Measurements from ENCODE around the gene EDC4. TPM values are rescaled to one million over a fixed set of nuclear protein-coding genes. Genes with fewer than 3 reads are reported as not detected.

EDC4 gene
- total RNA-seq, 1 experiment from 2014 or later, result 100 TPM

GRCh38 chr16:67901734-67902133 is 28.9 kb downstream of the EDC4 start:
- intact Hi-C loops (cut with micrococcal nuclease), result no loop called here
- no peaks in the 10 kb centered on the region for H4K20me1 ChIP-seq (ENCODE audit: insufficient read depth)
- H3K79me2 ChIP-seq (ENCODE audit: insufficient read depth, low read length), result peaks cover 15% of the 10 kb centered on the region
- no peak overlapping the region for H2AFZ ChIP-seq (ENCODE audit: low read depth, low read length, poor library complexity, severe bottlenecking)
- H3K27me3 ChIP-seq (ENCODE audit: insufficient read depth, low read length), result no peaks in the 10 kb centered on the region
- BruUV-seq (replicated peaks), result no TSS peak
- ChIA-PET POLR2A (no interaction called here), CTCF (no interaction called here), RAD21 (ENCODE audit: low non-redundant PET in 1 of 2, low total read pairs in 2 of 2, uncharacterized antibody in 2 of 2, unreplicated experiment in 2 of 2) (no interaction called here)
- no peak overlapping the region for H3K27ac ChIP-seq (ENCODE audit: low read depth, low read length)
- no peaks in the 10 kb centered on the region for H3K9me2 ChIP-seq (ENCODE audit: insufficient read depth)
- no peaks in the 10 kb centered on the region for H3K4me1 ChIP-seq (ENCODE audit: control insufficient read depth in 1 of 2, insufficient read depth in 2 of 2, low read length in 2 of 2)
- H3K9ac ChIP-seq (ENCODE audit: low read length), result no peak overlapping the region
- DNase-seq (ENCODE audit: low read depth, low spot score) (no peak), ATAC-seq (no peak)
- H3K4me2 ChIP-seq (ENCODE audit: low read length), result no peak overlapping the region
- H3K36me3 ChIP-seq (ENCODE audit: control insufficient read depth in 1 of 2, insufficient read depth in 2 of 2, low read length in 2 of 2), result no peaks in the 10 kb centered on the region; a peak in 1 of 4 replicates
- TF ChIP-seq TCF7L2 (IDR thresholded peaks at IDR 0.05; ENCODE audit: borderline replicate concordance, extremely low read depth, insufficient read depth, insufficient read length), result no peak
- no peak for TF ChIP-seq ZNF274 (IDR thresholded peaks at IDR 0.05; ENCODE audit: low read depth, low read length)
- TF ChIP-seq CEBPB (IDR thresholded peaks at IDR 0.05; ENCODE audit: low read depth), result no peak
- no peak for TF ChIP-seq RAD21 (IDR thresholded peaks at IDR 0.05; ENCODE audit: low read depth)
- TF ChIP-seq CBX3 (IDR thresholded peaks at IDR 0.05; ENCODE audit: low read depth), result no peak
- no peak for TF ChIP-seq EGR1 (IDR thresholded peaks at IDR 0.05; ENCODE audit: low read depth)
- no peak for TF ChIP-seq ZFX (IDR thresholded peaks at IDR 0.05)
- no peak for TF ChIP-seq SIN3A (IDR thresholded peaks at IDR 0.05; ENCODE audit: low read depth)
- TF ChIP-seq POLR2AphosphoS5 (IDR thresholded peaks at IDR 0.05; ENCODE audit: low read depth, low read length), result no peak
- TF ChIP-seq FOSL1 (IDR thresholded peaks at IDR 0.05; ENCODE audit: low read depth), result no peak
- no peak for TF ChIP-seq ELF1 (IDR thresholded peaks at IDR 0.05; ENCODE audit: borderline replicate concordance, low read depth)
- TF ChIP-seq MAX (IDR thresholded peaks at IDR 0.05), result no peak
- TF ChIP-seq ZBTB33 (IDR thresholded peaks at IDR 0.05; ENCODE audit: extremely low read depth, insufficient replicate concordance, low read length), result no peak
- TF ChIP-seq SP1 (IDR thresholded peaks at IDR 0.05; ENCODE audit: low read depth), result no peak
- no peak for TF ChIP-seq ATF3 (IDR thresholded peaks at IDR 0.05)
- no peak for TF ChIP-seq REST (IDR thresholded peaks at IDR 0.05; ENCODE audit: low read depth)
- TF ChIP-seq YY1 (IDR thresholded peaks at IDR 0.05; ENCODE audit: extremely low read depth, insufficient replicate concordance, low read depth, low read length), result no peak
- no peak for TF ChIP-seq EZH2phosphoT487 (IDR thresholded peaks at IDR 0.05; ENCODE audit: borderline replicate concordance)
- no peak for TF ChIP-seq JUND (IDR thresholded peaks at IDR 0.05)
- no peak overlapping the region for H3K4me3 ChIP-seq (replicated peaks in 1 of 2; ENCODE audit: low read depth in 1 of 2, low read length in 2 of 2)
- H3K9me3 ChIP-seq (ENCODE audit: control insufficient read depth in 1 of 2, insufficient read depth in 1 of 2, low read depth in 1 of 2, low read length in 2 of 2), result no peaks in the 10 kb centered on the region
